Urinary bladder (tissue), 4 donors: ENCODE data around the gene TMEM259. TPM values are rescaled to one million over a fixed set of nuclear protein-coding genes. Genes with fewer than 3 reads are reported as not detected.

Experiments used
- DNase-seq: peaks from one replicate; pipeline ENCODE4 v3.0.0-alpha.2; 2015; ENCODE audit errors: extremely low spot score
- H3K27ac ChIP-seq: one replicate; pipeline ENCODE4 v1.5.1; 2013; ENCODE audit warnings: low read depth, mild to moderate bottlenecking, moderate library complexity
- H3K36me3 ChIP-seq: one replicate; pipeline ENCODE4 v1.6.1; 2013; ENCODE audit warnings: mild to moderate bottlenecking, moderate library complexity; ENCODE audit not compliant: insufficient read depth
- H3K4me1 ChIP-seq: one replicate; pipeline ENCODE4 v1.6.1; 2013; ENCODE audit warnings: mild to moderate bottlenecking, moderate library complexity; ENCODE audit not compliant: insufficient read depth
- H3K4me3 ChIP-seq: one replicate; pipeline ENCODE4 v1.5.1; 2013; ENCODE audit warnings: low read depth, low read length
- WGBS: extraction: QIAGEN DNeasy Blood & Tissue Kit; methylation state at CpG from one replicate; pipeline ENCODE4 v1.1.7; 2013; 5-methylcytosine and 5-hydroxymethylcytosine counted together
- polyA plus RNA-seq: library from polyadenylated mRNA; stranded (reverse); fragments of 200-250 nt; gene quantifications from one replicate; pipeline ENCODE4 v1.2.3, GENCODE V29; 2013
- total RNA-seq: library from RNA; depleted of rRNA; stranded (reverse); fragments of >200 nt; gene quantifications from one replicate; pipeline ENCODE4 v1.2.3, GENCODE V29; 2014
- donor health status: healthy with polysubstance abuse.
- donor health status: healthy.

TMEM259 gene
- total and polyA plus RNA-seq, 2 donors = 34.5 to 159 TPM

DNA sequence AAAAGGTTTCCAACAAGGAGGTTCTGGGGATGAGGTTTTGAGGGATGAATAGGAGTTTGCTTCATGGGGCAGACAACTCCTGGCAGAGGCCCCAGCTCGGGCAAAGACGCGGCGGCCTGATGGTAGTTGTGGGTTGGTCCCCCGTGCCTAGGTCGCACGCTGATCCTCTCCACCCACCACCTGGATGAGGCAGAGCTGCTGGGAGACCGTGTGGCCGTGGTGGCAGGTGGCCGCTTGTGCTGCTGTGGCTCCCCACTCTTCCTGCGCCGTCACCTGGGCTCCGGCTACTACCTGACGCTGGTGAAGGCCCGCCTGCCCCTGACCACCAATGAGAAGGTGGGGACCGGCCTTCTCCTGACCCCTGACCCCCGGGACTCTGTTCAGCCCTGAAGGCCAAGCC, 30.9 kb upstream of the TMEM259 start:
- Histone ChIP-seq H3K4me3 (no peak overlapping the region), H3K27ac (no peak overlapping the region), H3K4me1 (no peaks in the 10 kb centered on the region), H3K36me3 (no peaks in the 10 kb centered on the region)
- 92% methylated on average over 17 of the region's 17 CpGs for WGBS
- no peak for DNase-seq

DNA sequence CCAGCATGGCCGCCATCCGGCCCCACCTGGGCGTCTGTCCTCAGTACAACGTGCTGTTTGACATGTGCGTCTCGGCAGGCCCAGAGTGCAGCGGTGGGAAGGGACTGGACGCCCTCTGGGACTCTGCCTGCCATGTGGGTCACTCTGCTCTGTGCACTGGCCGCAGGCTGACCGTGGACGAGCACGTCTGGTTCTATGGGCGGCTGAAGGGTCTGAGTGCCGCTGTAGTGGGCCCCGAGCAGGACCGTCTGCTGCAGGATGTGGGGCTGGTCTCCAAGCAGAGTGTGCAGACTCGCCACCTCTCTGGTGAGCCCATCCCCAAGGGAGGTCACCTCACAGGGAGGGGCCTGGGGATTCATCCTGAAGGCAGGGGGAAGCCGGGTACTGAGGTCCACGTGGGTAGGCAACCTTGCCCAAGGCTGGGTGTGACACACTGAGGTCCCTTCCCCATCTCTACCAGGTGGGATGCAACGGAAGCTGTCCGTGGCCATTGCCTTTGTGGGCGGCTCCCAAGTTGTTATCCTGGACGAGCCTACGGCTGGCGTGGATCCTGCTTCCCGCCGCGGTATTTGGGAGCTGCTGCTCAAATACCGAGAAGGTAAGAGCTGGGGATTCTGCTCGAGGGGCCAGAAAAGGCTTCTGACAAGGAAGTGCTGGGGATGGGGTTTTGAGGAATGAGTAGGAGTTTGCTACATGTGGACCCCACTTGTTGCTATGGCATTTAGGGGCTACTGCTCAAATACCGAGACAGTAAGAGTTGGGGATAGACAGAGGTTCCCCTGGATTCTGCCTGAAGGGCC, 30.3 kb upstream of the TMEM259 start:
- H3K36me3 ChIP-seq = no peaks in the 10 kb centered on the region
- no peaks in the 10 kb centered on the region for H3K4me1 ChIP-seq
- no peak for DNase-seq
- H3K27ac ChIP-seq = no peak overlapping the region
- H3K4me3 ChIP-seq = no peak overlapping the region
- WGBS = 83% methylated on average over 31 of the region's 31 CpGs

- no peak overlapping the region for H3K4me3 ChIP-seq
- 53% methylated on average over 11 of the region's 11 CpGs for WGBS
- DNase-seq = no peak
These were observed 28.9 kb upstream of the TMEM259 start for GRCh38 chr19:1049800-1050199.

GRCh38 chr19:1049106-1049505, 28.2 kb upstream of the TMEM259 start:
- Histone ChIP-seq H3K36me3 (no peaks in the 10 kb centered on the region), H3K4me3 (no peak overlapping the region), H3K27ac (no peak overlapping the region), H3K4me1 (no peaks in the 10 kb centered on the region)
- WGBS = 90% methylated on average over 17 of the region's 17 CpGs
- no peak for DNase-seq

More at GRCh38 chr19:1049800-1050199, 28.9 kb upstream of the TMEM259 start:
- Histone ChIP-seq H3K4me1 (no peaks in the 10 kb centered on the region), H3K36me3 (no peaks in the 10 kb centered on the region), H3K27ac (no peak overlapping the region)

- no peak for DNase-seq
- 88% methylated on average over 20 of the region's 20 CpGs for WGBS
- H3K36me3 ChIP-seq = no peaks in the 10 kb centered on the region
- no peak overlapping the region for H3K27ac ChIP-seq
- H3K4me3 ChIP-seq = no peak overlapping the region
- H3K4me1 ChIP-seq = no peaks in the 10 kb centered on the region
These were observed 26.8 kb upstream of the TMEM259 start for GRCh38 chr19:1047696-1048147.

DNA sequence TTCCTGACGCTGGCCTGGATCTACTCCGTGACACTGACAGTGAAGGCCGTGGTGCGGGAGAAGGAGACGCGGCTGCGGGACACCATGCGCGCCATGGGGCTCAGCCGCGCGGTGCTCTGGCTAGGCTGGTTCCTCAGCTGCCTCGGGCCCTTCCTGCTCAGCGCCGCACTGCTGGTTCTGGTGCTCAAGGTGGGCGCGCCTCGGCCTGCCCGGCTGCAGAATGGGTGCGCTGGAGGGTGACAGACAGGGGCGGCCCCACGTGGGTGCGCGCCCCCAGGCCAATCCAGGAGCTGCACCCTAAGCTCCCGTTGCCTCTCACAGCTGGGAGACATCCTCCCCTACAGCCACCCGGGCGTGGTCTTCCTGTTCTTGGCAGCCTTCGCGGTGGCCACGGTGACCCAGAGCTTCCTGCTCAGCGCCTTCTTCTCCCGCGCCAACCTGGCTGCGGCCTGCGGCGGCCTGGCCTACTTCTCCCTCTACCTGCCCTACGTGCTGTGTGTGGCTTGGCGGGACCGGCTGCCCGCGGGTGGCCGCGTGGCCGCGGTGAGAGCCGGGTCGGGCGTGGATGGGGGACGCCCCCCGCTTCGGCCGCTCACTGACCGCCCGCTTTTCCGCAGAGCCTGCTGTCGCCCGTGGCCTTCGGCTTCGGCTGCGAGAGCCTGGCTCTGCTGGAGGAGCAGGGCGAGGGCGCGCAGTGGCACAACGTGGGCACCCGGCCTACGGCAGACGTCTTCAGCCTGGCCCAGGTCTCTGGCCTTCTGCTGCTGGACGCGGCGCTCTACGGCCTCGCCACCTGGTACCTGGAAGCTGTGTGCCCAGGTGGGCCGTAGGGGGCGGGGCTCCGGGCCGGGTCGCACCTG, 26.1 kb upstream of the TMEM259 start:
- Histone ChIP-seq H3K4me1 (no peaks in the 10 kb centered on the region), H3K4me3 (no peak overlapping the region), H3K36me3 (no peaks in the 10 kb centered on the region), H3K27ac (no peak overlapping the region)
- WGBS = 90% methylated on average over 77 of the region's 77 CpGs
- DNase-seq = no peak

DNA sequence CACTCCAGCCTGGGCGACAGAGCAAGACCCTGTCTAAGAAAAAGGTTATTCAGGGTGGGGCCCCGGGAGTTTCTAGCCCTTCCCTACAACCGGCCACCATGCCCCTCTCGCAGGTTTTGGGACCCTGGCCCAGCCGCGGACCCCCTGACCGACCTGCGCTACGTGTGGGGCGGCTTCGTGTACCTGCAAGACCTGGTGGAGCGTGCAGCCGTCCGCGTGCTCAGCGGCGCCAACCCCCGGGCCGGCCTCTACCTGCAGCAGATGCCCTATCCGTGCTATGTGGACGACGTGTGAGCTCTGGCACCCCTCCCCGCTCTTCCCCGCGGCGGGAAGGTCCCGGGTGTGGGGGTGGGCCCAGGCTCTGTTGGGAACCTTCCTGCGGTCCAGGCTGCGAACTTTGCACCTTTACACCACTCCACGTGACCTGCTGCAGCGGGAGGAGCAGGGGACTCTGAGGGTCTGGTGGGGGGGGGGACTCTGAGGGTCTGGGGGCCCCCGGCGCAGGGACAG, 25.2 kb upstream of the TMEM259 start:
- H3K4me1 ChIP-seq = no peaks in the 10 kb centered on the region
- WGBS = 89% methylated on average over 33 of the region's 33 CpGs
- H3K36me3 ChIP-seq = no peaks in the 10 kb centered on the region
- H3K4me3 ChIP-seq = no peak overlapping the region
- no peak overlapping the region for H3K27ac ChIP-seq
- DNase-seq = no peak

DNA sequence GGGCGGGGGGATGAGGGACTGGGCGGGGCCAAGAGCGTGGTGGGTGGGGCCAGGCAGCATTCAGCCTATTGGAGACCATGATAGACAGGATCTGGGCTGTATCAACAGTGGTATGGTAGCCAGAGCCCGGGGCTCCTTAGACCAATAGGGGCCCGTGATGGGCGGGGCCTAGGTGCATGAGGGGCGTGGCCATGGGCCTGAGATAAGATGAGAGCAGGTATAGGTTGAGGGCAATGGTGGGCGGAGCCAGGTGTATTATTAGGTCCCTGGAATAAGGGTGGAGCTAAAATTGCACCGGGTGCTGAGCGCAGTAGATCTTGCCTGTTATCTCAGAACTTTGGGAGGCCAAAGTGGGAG, 24.3 kb upstream of the TMEM259 start:
- H3K36me3 ChIP-seq = no peaks in the 10 kb centered on the region
- H3K4me1 ChIP-seq = no peaks in the 10 kb centered on the region
- H3K4me3 ChIP-seq = no peak overlapping the region
- no peak overlapping the region for H3K27ac ChIP-seq
- no peak for DNase-seq
- 74% methylated on average over 10 of the region's 10 CpGs for WGBS

DNA sequence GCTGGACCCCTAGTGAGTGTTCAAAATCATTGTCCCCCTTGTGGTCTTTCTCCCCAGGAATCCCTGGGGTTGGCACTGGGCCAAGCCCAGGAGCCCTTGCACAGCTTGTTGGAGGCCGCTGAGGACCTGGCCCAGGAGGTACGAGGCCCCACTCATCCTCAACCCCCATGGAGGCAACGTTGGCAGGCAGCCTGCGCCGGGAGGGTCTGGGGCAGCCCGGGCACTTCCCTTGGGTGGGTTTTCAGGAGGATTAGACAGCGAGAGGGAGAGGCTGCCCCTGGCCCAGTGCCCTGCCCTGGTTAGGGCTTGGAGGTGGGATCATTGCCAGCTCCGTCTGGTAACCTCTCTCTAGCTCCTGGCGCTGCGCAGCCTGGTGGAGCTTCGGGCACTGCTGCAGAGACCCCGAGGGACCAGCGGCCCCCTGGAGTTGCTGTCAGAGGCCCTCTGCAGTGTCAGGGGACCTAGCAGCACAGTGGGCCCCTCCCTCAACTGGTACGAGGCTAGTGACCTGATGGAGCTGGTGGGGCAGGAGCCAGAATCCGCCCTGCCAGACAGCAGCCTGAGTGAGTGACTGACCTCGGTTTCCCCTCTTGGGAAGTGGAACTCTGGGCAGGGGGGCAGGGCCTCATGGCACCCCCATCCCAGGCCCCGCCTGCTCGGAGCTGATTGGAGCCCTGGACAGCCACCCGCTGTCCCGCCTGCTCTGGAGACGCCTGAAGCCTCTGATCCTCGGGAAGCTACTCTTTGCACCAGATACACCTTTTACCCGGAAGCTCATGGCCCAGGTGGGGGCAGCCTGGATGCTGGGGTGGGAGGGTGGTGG, 22.0 kb upstream of the TMEM259 start:
- H3K4me1 ChIP-seq = no peaks in the 10 kb centered on the region
- no peaks in the 10 kb centered on the region for H3K36me3 ChIP-seq
- H3K27ac ChIP-seq = no peak overlapping the region
- H3K4me3 ChIP-seq = no peak overlapping the region
- WGBS = 43% methylated on average over 23 of the region's 23 CpGs
- DNase-seq = no peak

GRCh38 chr19:1041835-1042685, 21.1 kb upstream of the TMEM259 start:
- Histone ChIP-seq H3K36me3 (no peaks in the 10 kb centered on the region), H3K4me3 (no peak overlapping the region), H3K27ac (no peak overlapping the region), H3K4me1 (no peaks in the 10 kb centered on the region)
- WGBS = 57% methylated on average over 43 of the region's 43 CpGs
- no peak for DNase-seq

DNA sequence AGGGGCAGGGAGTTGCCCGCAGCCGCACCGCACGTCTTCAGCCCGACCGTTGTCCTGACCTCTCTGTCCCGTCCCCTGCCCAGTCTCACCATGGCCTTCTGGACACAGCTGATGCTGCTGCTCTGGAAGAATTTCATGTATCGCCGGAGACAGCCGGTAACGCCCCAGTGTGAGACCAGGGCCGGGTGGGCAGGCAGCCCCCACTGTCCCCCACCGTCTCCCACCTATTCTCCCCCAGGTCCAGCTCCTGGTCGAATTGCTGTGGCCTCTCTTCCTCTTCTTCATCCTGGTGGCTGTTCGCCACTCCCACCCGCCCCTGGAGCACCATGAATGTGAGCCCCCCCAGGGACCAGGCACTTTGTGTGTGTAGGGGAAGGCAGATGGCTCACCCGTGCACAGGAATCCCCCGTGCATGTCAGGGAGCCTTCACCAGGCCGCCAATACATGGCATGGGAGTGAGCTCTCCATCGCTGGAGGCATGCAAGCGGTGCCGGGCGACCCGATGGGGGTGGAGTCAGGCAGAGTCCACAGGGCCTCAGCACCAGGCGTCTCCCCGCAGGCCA, 20.4 kb upstream of the TMEM259 start:
- H3K27ac ChIP-seq = no peak overlapping the region
- H3K4me1 ChIP-seq = no peaks in the 10 kb centered on the region
- H3K4me3 ChIP-seq = no peak overlapping the region
- H3K36me3 ChIP-seq = no peaks in the 10 kb centered on the region
- no peak for DNase-seq
- WGBS = 33% methylated on average over 26 of the region's 26 CpGs

DNA sequence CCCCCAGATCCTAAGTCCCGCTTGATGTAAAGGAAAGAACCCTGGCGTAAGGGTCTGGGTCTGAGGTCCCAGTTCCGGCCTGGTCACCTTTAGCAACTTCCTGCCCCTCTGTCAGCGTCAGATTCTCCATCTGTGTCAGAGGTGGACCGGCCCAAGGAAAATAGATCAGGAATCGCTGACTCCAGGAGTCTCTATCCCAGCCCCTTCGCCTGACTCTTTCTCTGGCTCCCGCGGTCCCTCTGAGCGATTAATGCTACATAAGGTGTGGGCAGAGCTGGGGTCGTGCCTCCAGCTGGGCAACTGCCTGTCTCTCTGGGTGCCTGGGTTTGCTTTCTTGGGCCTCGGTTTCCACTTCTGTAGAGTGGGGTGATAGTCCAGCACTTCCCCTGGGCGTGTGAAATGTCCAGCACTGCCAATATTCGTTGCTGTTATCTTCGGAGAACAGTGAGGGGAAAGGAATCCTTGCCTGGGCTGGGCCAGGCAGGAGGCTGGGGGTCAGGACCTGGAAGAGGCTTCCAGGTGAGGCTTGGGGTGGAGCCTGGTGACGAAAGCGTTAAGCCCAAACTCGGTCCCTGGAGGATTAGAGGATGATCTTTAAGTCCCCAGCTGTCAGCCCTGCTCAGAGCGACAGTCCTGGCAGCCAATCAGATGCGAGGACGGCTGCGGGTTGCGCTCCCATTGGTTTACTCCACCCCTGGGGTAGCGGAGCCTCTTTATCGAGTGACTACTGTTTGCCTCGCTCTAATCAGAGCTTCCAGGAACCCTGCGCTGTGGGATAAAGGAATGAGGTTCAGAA, 19.8 kb upstream of the TMEM259 start:
- DNase-seq = no peak
- H3K27ac ChIP-seq = no peak overlapping the region
- WGBS = 1% methylated on average over 27 of the region's 27 CpGs
- no peaks in the 10 kb centered on the region for H3K36me3 ChIP-seq
- H3K4me3 ChIP-seq = peak overlapping the region; percentile 37
- H3K4me1 ChIP-seq = no peaks in the 10 kb centered on the region
